Lower leg skin (tissue), 4 donors: Measurements from ENCODE around the gene RASSF6. TPM values are rescaled to one million over a fixed set of nuclear protein-coding genes. Genes with fewer than 3 reads are reported as not detected.
A peak's percentile ranks its signal among the peaks of the same experiment; 100 is the strongest.
"Not testable (repeated sequence)": the region's sequence is repeated elsewhere in the genome, so short reads cannot be mapped to it uniquely, and the experiment has no call there.

ENCODE experiments used
- DNase-seq, 2 donors: peaks; one replicate each; pipeline ENCODE4 v3.0.0-alpha.2; 2019; ENCODE audit warnings: low spot score in 2 of 2
- H3K4me3 ChIP-seq: fragments of 200-600 bp; sonication (generic); 2 replicates; pipeline ENCODE4 v1.5.1; 2017; ENCODE audit warnings: mild to moderate bottlenecking, low read depth; ENCODE audit not compliant: poor library complexity, severe bottlenecking
- CTCF ChIP-seq, 3 donors: fragments of 450-650 bp; IDR thresholded peaks; one replicate each; pipeline ENCODE4 v1.5.1; 2016; ENCODE audit warnings: antibody characterized with exemption in 3 of 3, mild to moderate bottlenecking in 3 of 3, moderate library complexity in 2 of 3
- POLR2A ChIP-seq, 2 donors: fragments of 450-650 bp; IDR thresholded peaks; one replicate each; pipeline ENCODE4 v1.6.1; 2016 to 2017; ENCODE audit warnings: antibody characterized with exemption in 2 of 2, mild to moderate bottlenecking in 1 of 2, moderate library complexity in 1 of 2
- WGBS, 2 donors: methylation state at CpG; one replicate each; pipeline ENCODE4 v1.1.5; 2018; 5-methylcytosine and 5-hydroxymethylcytosine counted together
- intact Hi-C: fragments of 100-400 bp; cut with DNase I; formaldehyde crosslinking; loops from one replicate; pipeline ENCODE4 v1.15.0; 2023; ENCODE audit warnings: low total_unique reads
- total RNA-seq, 4 donors: library from RNA; depleted of rRNA; stranded (reverse); fragments of >200 nt; gene quantifications; one replicate each; pipeline ENCODE4 v1.1.0, GENCODE V29; 2016

The RASSF6 gene
- total RNA-seq, 4 donors from 2014 or later, result 6.2 to 15.1 (median 11.5) TPM

DNA sequence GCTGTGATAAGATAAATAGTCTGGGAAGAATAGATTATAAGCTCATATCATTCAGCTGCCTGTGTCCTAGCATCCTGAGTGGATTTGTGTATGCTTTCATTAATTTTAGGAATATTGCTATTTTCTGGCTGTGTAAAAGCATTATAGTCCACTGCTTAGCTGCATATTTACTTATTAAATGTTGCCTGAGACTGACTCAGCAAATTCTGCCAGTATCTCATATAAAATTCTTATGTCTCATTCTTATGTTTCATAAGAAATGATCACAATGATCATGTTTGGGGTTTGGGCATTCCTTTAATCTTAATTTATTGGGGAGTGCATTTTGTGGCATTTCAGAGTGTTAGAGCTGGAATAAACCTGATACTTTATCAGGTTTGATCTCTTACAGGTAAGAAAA lies 34.9 kb downstream of the RASSF6 start:
- intact Hi-C loops, result no loop called here
- H3K4me3 ChIP-seq, result no peak overlapping the region
- TF ChIP-seq CTCF (IDR thresholded peaks at IDR 0.05) (no peak), POLR2A (IDR thresholded peaks at IDR 0.05) (no peak)
- DNase-seq, result no peak

- DNase-seq, result no peak
- intact Hi-C loops, result no loop called here
- 32 to 46% methylated on average over 2 of the region's 2 CpGs for WGBS, 2 donors
- no peak for TF ChIP-seq CTCF (IDR thresholded peaks at IDR 0.05)
- no peak overlapping the region for H3K4me3 ChIP-seq
These were observed 36.6 kb downstream of the RASSF6 start for GRCh38 chr4:73583666-73584065.

GRCh38 chr4:73577371-73577770 lies 42.9 kb downstream of the RASSF6 start:
- TF ChIP-seq CTCF (IDR thresholded peaks at IDR 0.05) (no peak), POLR2A (IDR thresholded peaks at IDR 0.05) (no peak)
- intact Hi-C loops, result no loop called here
- no peak overlapping the region for H3K4me3 ChIP-seq
- DNase-seq, result no peak

- 69 to 75% methylated on average over 3 of the region's 3 CpGs for WGBS, 2 donors
- intact Hi-C loops, result no loop called here
- no peak overlapping the region for H3K4me3 ChIP-seq
- TF ChIP-seq POLR2A (IDR thresholded peaks at IDR 0.05) (no peak), CTCF (IDR thresholded peaks at IDR 0.05) (no peak)
- no peak for DNase-seq
These were observed 43.9 kb downstream of the RASSF6 start for GRCh38 chr4:73576381-73576780.

DNA sequence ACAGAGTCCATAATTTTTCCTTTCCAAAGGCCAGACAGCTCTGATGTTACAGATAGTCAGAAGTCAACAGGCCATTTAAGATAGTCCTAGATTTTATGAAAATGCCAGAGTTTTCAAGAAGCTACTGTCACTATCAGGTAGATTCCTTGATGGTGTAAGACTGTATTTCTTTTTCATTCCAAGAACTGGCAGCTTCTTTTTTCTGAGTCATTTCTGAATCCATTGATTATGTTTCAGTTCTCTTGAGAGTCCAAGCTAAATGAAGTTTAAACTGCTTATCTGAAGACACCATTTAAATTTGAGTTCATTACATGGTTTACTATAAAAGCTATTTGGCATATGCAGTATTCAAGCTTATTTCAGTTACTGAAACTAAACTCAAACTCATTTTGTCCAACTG lies 44.6 kb downstream of the RASSF6 start:
- no peak for DNase-seq
- H3K4me3 ChIP-seq, result no peak overlapping the region
- intact Hi-C loops, result no loop called here
- TF ChIP-seq POLR2A (IDR thresholded peaks at IDR 0.05), result no peak

DNA sequence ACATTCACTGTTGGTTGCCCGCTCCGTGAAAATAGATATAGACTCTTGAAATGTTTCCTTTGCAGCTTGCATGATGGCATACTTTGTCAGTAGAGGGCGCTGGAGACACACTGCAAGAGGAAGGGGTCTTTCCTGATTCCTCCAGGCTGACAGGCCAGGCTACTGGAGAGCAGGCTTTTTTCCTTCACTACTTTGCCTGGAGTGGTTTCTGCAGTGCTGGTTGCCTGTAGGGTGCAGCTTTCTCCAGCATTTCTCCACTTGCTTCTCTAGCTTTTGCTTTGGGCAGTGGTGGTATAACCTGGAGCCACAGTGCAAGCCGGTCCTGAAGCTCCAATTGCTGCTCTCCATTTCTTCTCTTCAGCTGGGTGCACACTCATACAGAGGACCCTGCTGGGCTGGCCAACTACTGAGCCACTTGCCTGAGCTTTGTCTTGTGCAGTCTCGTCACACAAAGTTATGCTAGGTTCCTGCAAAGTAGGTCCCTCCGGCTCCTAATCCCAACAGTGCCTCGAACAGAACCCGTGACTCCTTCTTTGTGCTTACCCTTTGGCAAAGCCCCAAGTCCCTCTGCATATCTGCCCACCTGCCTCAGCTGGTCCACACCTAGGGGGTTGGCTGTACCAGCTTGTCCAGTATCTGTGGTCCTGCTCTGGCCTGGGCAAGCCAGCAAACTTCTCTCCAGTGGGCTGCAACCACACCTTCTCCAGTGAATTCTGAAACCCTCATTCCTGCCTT lies 46.3 kb downstream of the RASSF6 start:
- WGBS, 2 donors, result 52 to 54% methylated on average over 8 of the region's 8 CpGs
- no peak for TF ChIP-seq POLR2A (IDR thresholded peaks at IDR 0.05)
- TF ChIP-seq CTCF (IDR thresholded peaks at IDR 0.05), result no peak
- intact Hi-C loops, result no loop called here
- peak; percentile 54 to 86 for DNase-seq
- no peak overlapping the region for H3K4me3 ChIP-seq

DNA sequence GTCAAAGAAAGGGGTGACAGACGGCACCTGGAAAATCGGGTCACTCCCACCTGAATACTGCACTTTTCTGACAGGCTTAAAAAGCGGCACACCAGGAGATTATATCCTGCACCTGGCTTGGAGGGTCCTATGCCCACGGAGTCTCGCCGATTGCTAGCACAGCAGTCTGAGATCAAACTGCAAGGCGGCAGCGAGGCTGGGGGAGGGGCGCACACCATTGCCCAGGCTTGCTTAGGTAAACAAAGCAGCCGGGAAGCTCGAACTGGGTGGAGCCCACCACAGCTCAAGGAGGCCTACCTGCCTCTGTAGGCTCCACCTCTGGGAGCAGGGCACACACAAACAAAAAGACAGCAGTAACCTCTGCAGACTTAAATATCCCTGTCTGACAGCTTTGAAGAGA lies 69.4 kb downstream of the RASSF6 start:
- DNase-seq, intact Hi-C loops, H3K4me3 ChIP-seq: not testable (repeated sequence)
- WGBS, 2 donors, result 94 to 96% methylated on average over 10 to 11 of the region's 11 CpGs
